ENCODE data around the gene LCN10.
"Not testable (repeated sequence)": the region's sequence is repeated elsewhere in the genome, so short reads cannot be mapped to it uniquely, and the experiment has no call there.

The LCN10 gene

DNA sequence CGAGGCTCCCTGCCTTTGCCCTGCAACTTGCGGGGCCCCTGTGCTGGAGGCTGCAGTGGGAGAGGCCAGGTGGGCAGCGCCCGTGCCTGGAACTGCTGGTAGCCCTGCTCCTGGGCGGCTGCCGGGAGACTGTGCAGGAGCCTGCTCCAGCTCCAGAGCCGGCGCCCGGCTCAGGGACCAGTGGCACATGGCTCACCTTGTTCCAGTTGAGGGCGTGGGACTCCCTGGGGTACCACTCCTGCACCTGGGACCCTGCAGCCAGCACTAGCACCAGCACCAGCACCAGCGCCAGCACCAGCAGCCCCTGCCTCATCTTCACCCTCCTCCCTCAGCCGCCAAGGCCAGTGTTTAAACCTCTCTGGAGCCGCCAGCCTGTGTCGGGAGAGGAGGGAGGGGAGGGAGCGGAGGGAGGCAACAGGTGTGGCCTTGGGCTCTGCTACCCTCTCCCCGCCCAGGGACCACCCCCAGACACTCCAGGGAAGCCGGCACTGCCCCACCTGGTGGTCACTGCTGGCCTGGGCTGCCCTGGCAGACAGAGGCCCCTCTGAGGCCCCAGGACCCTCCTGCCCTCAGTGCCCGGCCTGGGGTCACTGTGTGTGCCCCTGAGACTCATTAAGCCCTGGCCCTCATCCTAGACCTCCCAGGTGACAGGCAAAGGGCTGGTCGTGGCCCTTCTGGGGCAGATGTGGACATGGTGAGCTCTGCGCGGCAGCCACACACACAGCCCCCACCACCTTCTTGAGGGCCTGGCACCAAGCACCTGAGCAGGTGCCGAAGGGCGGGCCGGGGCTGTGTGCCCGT, at the start of gene LCN10:
TSS of gene LCN10 (minus strand) at position 350 of the 801 bp plus-strand sequence. CDS start at position 313, 37 bp downstream.
- in situ Hi-C loops (cut with MboI; ENCODE audit: low sequenced_read_pairs) = no loop called here

DNA sequence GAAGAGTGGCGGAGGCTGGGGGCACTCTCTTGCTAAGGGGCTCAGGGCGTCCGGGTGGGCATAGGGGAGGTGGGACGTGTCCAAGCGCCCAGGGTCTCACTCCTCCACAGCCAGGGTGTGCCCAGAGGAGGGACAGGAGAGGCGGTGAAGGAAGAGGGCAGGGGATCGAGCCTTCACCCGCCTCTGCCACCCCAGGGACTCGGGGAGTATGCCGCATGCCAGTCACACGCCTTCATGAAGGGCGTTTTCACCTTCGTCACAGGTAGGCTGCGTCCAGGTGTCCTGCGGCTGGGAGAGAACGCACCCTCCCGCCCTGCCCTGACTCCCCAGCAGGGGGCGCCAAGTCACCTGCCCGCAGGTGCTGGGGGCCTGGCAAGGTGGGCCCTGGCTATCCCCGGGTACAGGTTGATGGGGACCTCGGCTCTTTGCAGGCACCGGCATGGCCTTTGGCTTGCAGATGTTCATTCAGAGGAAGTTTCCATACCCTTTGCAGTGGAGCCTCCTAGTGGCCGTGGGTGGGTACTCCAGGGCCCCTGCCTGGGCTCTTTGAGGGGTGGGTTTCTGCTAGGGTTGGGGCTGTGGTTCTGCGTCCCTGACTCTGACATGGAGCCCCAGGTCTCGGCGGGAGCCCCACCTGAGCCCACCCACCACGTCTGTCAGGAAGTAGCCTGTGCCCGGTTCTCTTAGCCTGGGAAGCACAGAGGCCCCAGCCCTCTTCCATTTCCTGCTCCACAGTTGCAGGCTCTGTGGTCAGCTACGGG, 49.0 kb upstream of the LCN10 start:
- in situ Hi-C loops (cut with MboI; ENCODE audit: low sequenced_read_pairs) = no loop called here

DNA sequence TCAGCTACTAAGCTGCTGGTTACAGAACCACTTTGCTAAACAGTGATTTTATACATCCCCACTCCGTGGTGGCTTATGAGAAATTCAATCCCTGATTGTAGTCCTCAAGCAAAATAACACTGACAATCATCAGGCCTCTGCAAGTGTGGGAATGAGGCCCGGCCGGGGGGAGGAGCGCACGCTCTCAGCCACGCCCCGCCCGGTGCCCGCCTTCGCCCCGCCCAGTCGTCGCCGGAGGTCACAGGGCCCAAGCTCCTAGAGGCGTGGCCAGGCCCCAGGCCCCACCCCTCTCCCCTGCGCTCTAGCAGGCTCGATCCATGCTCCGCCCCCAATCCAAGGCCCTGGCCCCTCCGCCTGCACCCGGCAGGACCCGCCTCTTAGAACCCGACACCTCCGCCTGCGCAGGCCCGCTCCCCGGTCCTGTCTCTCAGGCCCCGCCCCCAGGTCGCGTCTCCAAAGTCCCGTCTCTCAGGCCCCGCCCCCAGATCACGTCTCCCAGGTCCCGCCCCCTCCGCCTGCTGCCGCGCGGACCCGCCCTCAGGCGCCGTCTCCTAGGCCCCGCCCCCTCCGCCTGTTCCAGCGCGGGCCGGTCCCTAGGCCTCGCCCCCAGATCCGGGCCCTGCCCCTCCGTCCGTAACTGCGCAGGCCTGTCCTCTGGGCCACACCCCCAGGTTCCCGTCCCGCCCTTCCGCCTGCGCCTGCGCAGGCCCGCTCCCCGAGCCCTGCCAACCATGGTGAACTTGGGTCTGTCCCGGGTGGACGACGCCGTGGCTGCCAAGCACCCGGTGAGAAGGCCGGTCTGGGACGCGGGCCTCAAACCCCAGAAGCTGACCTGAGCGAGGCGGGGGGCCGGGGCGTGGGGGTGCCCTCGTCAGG, 48.1 kb upstream of the LCN10 start, which contains the start of gene TMEM141:
TSS of gene TMEM141 (plus strand) at position 705 of the 876 bp plus-strand sequence. CDS start at position 732, 27 bp downstream.
- in situ Hi-C loops (cut with MboI; ENCODE audit: low sequenced_read_pairs) = no loop called here

DNA sequence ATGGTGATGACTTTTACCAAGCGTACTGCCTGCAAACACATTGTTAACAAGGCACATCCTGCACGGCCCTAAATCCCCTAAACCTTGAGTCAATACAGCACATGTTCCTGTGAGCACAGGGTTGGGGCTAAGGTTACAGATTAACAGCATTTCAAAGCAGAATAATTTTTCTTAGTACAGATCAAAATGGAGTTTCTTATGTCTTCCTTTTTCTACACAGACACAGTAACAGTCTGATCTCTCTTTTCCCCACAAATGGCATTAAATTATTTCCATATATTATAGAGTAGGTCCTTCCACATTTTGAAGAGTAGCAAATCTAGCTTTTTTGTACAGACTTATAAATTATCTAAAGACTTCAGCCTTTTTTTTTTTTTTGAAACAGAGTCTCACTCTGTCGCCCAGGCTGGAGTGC, 46.8 kb upstream of the LCN10 start:
- in situ Hi-C loops (cut with MboI; ENCODE audit: low sequenced_read_pairs) = no loop called here

DNA sequence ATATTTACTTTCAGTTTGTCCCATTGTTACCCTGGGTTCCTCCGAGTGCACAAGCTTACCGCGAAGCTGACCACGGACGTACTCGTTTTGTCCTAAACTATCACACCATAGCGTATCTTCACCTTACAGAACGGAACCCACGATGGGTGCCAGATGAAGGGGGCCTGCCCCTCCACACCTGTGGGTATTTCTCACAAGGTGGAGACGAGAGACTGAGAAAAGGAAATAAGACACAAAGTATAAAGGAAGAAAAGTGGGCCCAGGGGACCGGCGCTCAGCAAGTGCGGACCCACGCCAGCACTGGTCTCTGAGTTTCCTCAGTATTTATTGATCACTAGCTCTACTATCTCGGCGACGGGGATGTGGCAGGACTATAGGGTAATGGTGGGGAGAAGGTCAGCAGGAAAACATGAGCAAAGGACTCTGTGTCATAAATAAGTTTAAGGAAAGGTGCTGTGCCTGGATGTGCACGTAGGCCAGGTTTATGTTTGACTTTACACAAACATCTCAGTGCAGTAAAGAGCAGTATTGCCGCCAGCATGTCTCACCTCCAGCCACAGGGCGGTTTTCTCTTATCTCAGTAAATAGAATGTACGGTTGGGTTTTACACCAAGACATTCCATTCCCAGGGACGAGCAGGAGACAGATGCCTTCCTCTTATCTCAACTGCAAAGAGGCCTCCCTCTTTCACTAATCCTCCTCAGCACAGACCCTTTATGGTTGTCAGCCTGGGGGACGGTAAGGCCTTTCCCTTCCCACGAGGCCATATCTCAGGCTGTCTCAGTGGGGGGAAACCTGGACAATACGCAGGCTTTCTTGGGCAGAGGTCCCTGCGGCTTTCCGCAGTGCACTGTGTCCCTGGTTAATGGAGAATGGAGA, 46.1 kb upstream of the LCN10 start:
- in situ Hi-C loops (cut with MboI; ENCODE audit: low sequenced_read_pairs) = not testable (repeated sequence)

DNA sequence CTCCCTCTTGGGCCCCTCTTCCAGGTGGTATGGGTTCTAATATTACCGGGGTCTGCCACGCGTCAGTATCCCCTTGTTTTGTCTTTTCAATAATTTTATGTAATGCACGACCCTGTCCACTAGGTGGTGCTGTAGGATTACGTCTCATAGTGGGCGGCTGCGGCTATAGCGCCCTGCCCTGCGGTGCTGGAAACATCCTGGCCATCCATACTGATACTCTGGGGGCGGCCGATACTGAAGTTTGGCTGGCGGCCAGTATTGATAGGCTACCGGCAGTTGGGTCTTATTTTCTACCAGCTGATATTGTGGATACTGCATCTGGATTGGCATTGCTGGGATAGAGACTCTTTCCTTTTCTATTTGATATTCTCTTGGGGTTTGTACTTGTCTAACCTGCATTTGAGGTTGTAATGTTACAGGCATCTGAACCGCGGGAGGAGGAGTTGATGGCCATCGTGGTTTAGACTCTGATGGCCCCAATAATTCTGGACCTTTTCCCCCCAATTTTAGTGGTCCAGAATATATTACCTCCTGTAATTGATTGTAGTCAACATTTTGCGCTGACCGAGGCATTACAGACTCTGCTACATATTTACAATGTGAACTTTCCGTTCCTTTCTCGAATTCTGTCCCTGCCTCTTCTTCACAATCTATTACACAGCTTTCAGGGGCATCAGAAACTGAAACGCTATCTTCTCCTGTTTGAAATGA, 45.1 kb upstream of the LCN10 start:
- in situ Hi-C loops (cut with MboI; ENCODE audit: low sequenced_read_pairs) = no loop called here

DNA sequence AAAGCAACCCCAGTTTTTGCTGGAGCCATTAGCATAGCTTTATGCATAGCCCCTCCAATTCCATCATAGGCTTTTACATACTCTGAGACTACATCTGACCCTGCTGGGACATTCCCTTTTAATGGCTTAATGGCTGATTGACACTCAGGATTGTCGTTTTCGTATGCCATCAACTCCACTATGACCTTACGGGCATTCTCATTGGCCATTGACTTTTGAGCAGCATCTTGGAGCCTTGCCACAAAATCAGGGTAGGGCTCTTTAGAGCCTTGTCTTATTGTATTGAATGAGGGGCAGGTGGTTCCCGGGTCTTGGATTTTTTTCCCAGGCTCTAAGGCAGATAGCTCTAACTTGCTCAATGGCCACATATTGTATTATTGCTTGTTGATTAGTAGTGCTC, 44.2 kb upstream of the LCN10 start:
- in situ Hi-C loops (cut with MboI; ENCODE audit: low sequenced_read_pairs) = not testable (repeated sequence)

DNA sequence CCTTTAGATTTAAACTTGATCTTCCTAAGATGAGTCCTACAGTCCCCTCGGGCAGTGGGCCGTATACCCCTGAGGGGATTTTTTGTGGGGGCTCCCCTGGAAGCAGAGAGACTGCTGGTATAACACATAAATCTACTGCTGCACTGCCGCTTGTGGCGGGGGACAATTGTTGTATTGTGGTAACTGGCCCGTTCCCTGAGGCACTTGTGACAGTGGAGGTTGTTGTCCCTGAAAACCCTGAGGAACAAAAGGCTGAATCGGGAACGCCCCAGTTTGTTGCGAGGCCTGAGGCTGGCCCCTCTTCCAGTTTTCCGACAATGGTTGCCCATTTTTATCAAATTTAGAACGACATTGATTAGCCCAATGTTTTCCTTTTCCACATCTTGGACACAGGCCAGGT, 43.7 kb upstream of the LCN10 start:
- in situ Hi-C loops (cut with MboI; ENCODE audit: low sequenced_read_pairs) = no loop called here

DNA sequence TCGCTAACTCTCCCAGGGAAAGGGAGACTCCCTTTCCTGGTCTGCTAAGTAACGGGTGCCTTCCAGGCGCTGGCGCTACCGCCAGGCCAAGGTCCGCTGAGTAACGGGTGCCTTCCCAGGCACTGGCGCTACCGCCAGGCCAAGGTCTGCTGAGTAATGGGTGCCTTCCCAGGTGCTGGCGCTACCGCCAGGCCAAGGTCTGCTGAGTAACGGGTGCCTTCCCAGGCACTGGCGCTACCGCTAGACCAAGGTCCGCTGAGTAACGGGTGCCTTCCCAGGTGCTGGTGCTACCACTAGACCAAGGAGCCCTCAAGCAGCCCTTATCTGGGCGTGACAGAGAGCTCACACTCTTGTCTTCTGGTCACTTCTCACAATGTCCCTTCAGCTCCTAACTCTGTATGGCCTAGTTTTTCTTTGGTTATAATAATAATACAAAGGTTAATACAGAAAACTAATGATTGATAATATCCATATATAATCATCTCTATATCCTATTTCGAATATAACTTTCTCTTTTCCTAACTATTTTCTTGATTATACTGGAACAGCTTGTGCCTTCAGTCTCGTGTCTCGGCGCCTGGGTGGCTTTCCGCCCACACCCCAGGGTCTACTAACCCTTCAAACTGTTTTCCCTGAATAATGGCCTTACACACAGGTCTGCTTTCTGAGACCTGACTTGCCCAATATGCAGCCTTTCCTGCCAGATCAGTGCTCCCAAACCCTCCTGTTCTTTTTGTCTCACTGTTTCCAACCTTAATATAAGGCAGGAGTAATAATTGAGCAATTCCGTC, 43.0 kb upstream of the LCN10 start:
- in situ Hi-C loops (cut with MboI; ENCODE audit: low sequenced_read_pairs) = not testable (repeated sequence)

DNA sequence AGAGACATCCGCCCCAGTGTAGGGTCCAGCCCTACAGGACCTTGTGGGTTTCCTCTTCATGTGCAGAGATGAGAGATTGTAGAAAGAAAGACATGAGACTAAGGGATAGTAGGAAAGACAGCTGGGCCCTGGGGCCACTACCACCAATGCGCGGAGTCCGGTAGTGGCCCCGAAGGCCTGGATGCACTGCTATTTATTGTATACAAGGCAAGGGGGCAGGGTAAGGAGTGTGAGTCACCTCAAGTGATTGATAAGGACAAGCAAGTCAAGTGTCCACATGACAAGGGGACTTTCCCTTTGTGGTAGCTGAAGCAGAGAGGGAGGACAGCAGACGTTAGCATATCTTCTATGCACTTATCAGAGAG, 42.2 kb upstream of the LCN10 start:
- in situ Hi-C loops (cut with MboI; ENCODE audit: low sequenced_read_pairs) = no loop called here

DNA sequence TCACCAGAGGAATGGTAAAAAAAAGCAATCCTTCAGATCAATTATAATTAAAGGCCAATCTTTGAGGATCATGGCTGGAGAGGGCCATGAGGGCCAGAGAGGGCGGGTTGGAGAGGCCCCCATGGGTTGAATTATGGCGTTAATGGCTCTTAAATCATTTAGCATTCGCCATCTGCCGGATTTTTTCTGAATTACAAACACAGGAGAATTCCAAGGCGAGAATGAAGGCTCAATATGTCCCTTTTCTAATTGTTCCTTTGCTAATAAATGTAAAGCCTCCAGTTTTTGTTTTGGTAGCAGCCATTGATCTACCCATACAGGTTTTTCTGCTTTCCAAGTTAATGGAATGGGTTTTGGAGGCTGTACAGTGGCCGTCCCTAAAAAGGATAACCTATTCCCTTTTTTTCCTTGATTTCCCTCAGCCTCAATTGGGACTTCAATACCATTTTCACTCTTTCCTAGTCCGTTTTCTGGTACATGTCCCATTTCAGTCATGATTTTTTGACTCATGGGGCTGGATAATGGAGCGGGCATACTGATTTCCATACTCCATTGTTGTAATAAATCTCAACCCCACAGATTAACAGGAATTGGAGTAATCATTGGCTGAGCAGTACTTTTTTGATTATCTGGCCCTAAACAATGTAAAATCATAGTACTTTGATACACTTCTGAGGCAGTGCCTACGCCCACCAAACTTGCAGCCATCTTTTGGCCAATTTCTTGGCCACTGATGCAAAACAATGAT, 41.7 kb upstream of the LCN10 start:
- in situ Hi-C loops (cut with MboI; ENCODE audit: low sequenced_read_pairs) = no loop called here

DNA sequence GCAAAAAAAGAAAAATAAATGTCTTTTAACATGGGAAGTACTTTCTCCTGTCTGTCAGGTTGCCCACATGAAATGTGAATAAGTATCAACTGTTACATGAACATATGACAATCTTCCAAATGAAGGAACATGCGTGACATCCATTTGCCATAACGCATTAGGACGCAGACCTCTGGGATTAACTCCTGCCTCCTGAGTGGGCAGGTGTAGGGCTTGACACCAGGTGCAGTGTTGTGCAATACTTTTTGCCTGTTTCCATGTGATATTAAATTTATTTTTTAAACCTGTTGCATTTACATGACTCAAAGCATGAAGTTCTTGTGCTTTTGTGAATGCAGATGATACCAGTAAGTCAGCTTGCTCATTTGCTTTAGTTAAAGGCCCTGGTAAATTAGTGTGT, 39.7 kb upstream of the LCN10 start:
- in situ Hi-C loops (cut with MboI; ENCODE audit: low sequenced_read_pairs) = no loop called here

DNA sequence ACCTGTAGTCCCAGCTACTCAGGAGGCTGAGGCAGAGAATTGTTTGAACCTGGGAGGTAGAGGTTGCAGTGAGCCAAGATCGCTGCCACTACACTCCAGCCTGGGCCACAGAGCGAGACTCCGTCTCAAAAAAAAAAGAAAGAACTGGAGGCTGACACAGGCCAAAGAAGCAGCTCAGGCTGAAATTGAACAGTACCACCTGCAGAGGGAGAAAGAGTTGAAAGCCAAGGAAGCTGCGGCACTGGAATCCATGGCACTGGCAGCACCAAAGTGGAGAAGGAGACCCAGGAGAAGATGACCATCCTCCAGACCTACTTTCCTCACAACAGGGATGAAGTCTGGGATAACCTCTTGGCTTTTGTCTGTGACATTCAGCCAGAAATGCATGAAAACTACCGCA, 37.1 kb upstream of the LCN10 start:
- in situ Hi-C loops (cut with MboI; ENCODE audit: low sequenced_read_pairs) = no loop called here

DNA sequence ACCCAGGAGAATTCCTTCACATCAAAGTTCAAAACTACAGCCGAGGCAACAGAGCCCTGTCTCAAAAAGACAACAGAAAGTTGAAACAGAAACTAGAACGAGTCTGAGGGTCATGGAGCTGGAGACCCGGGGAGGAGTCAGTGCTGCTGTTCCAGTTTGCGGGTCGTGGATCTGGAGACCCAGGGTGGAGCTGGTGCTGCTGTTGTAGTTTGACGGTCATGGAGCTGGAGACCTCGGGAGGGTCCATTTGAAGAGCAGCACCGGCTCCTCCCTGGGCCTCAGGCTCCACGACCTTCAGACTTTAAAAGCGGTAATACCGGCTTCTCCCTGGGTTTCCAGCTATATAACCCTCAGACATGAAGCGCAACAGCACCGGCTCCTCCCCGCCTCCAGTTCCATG, 34.6 kb upstream of the LCN10 start:
- in situ Hi-C loops (cut with MboI; ENCODE audit: low sequenced_read_pairs) = no loop called here

DNA sequence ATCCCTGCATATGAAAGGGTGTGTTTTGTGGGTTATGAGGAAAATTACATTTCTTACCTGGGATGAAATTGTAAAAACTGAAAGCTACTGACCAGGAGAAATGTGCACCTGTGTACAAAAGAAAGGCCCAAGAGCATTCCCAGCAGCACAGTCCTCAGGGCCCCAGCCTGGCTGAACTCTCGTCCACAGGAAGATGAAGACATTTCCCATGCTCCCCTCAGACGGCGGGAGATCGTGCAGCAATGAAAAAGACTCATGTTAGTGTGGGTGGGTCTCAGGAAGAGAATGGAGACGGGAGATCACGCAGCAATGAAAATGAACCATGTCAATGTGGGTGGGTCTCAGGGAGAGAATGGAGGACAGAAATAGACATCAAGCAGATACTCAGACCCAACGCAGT, 34.2 kb upstream of the LCN10 start:
- in situ Hi-C loops (cut with MboI; ENCODE audit: low sequenced_read_pairs) = no loop called here

DNA sequence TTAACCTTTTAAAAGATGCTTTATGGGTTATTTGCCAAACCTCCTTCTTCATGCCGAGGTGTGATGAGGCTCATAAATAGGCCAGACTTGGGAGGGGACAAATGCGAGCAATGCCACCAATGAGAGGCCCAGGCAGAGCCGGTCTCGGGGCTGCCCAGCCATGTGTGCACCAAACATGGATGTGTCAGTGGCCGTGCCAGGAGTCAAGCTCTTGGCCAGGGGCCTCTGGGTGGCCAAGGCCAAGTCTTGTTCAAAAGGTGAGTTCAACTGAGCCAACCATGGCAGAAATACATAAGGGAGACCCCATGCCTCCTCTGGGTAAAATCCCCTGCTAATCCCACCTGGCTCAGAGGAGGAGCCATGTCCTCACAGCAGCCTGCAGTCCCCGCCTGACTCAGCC, 32.5 kb upstream of the LCN10 start:
- in situ Hi-C loops (cut with MboI; ENCODE audit: low sequenced_read_pairs) = no loop called here

DNA sequence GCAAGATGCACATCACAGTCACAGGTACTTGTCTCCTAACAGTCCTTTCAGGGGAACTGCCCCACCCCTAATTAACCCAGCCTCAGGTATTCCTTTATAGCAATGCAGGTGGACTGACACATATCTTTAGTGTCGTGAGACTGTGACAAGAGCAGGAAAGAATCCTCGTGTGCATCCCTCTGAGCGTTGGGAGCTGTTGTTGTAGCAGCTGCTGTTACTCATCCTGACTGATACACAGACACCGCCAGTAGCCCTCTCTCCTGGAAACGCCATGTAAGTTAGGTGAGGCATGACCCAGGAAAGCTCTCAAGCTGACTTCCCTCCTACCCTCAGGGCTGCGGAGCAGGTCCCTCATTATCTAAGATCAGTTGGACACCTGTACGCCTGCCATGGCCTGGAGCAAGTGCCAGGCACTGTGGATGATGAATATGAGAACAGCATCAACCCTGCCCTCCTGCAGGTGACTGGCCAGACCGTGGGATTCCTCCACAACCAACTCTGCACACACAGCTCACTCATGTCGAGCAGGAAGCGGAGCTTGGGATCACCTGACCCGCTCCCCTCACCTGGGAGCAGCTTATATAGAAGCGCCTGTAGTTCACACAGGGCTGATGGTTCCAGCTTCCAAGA, 31.8 kb upstream of the LCN10 start:
- in situ Hi-C loops (cut with MboI; ENCODE audit: low sequenced_read_pairs) = no loop called here
